ENCODE results near the gene TMEM108.

- no peak for TF ChIP-seq GATA3 (IDR thresholded peaks at IDR 0.05; ENCODE audit: low read depth, low read length)
- TF ChIP-seq GATA2 (IDR thresholded peaks at IDR 0.05; ENCODE audit: low read depth, low read length): no peak
These were observed 113.9 kb downstream of the TMEM108 start for GRCh38 chr3:133152056-133152455.

Data from SH-SY5Y (cell line).